Activated naive CD4-positive, alpha-beta T cell treated with anti-CD3 and anti-CD28 coated beads, Interleukin-2, amount 10 ng/mL, durations not matched to agents 7 days and 5 days (primary cell): ENCODE data around the gene CLIC1.

Source experiments
- CTCF ChIA-PET: fragments of 350-600 bp; sonication (Branson Sonifier 250); formaldehyde crosslinking; loops from one replicate; lab custom pipeline; 2021; ENCODE audit warnings: antibody characterized with exemption; lab: Charles Lee
- DNase-seq: peaks from one replicate; pipeline ENCODE4 v3.0.0-alpha.2; 2020
- H3K27ac Mint-ChIP-seq: one replicate; pipeline ENCODE4 v1.8.0; 2021; ENCODE audit warnings: mild to moderate bottlenecking, moderate library complexity, mixed read lengths
- H3K27me3 Mint-ChIP-seq: one replicate; pipeline ENCODE4 v1.8.0; 2021; ENCODE audit warnings: mild to moderate bottlenecking, mixed read lengths
- H3K36me3 Mint-ChIP-seq: one replicate; pipeline ENCODE4 v1.8.0; 2021; ENCODE audit warnings: mixed read lengths
- H3K4me1 Mint-ChIP-seq: one replicate; pipeline ENCODE4 v1.8.0; 2021; ENCODE audit warnings: mixed read lengths
- H3K4me3 Mint-ChIP-seq: one replicate; pipeline ENCODE4 v1.8.0; 2021; ENCODE audit warnings: mild to moderate bottlenecking, moderate library complexity, mixed read lengths
- H3K9me3 Mint-ChIP-seq: one replicate; pipeline ENCODE4 v1.8.0; 2021; ENCODE audit warnings: mixed read lengths

The CLIC1 gene

GRCh38 chr6:31762878-31763618 is 26.7 kb upstream of the CLIC1 start:
- H3K9me3 Mint-ChIP-seq, result no peaks in the 10 kb centered on the region
- H3K36me3 Mint-ChIP-seq, result peaks cover 41% of the 10 kb centered on the region
- CTCF ChIA-PET, result no interaction called here
- H3K4me3 Mint-ChIP-seq, result no peak overlapping the region
- peaks cover 23% of the 10 kb centered on the region for H3K4me1 Mint-ChIP-seq
- no peak for DNase-seq
- no peaks in the 10 kb centered on the region for H3K27me3 Mint-ChIP-seq
- no peak overlapping the region for H3K27ac Mint-ChIP-seq

GRCh38 chr6:31762356-31762755 is 26.0 kb upstream of the CLIC1 start, which contains the start of gene SAPCD1:
Gene SAPCD1 (plus strand): TSS chr6:31762656. CDS start chr6:31763055, 399 bp downstream.
- Mint-ChIP-seq H3K27me3 (no peaks in the 10 kb centered on the region), H3K9me3 (no peaks in the 10 kb centered on the region), H3K27ac (no peak within 1 kb of the TSS), H3K4me1 (peaks cover 20% of the 10 kb centered on the region), H3K4me3 (no peak within 1 kb of the TSS), H3K36me3 (peaks cover 43% of the 10 kb centered on the region)
- CTCF ChIA-PET, result no interaction called here
- no peak for DNase-seq

GRCh38 chr6:31761343-31761742 is 25.0 kb upstream of the CLIC1 start:
- Mint-ChIP-seq H3K9me3 (no peaks in the 10 kb centered on the region), H3K27ac (no peak overlapping the region), H3K36me3 (peaks cover 43% of the 10 kb centered on the region), H3K4me1 (peaks cover 20% of the 10 kb centered on the region), H3K4me3 (no peak overlapping the region), H3K27me3 (no peaks in the 10 kb centered on the region)
- CTCF ChIA-PET, result interaction anchor here (3.1 kb wide), 1 partner anchor 8 kb away, joined by 16 read pairs; no protein-coding TSS in a partner anchor
- no peak for DNase-seq

- Mint-ChIP-seq H3K9me3 (no peaks in the 10 kb centered on the region), H3K27me3 (no peaks in the 10 kb centered on the region), H3K27ac (no peak overlapping the region), H3K4me1 (peaks cover 20% of the 10 kb centered on the region), H3K36me3 (peaks cover 43% of the 10 kb centered on the region), H3K4me3 (no peak overlapping the region)
- CTCF ChIA-PET, result interaction anchor here (3.1 kb wide), 1 partner anchor 9 kb away, joined by 16 read pairs; no protein-coding TSS in a partner anchor
- no peak for DNase-seq
Observed at GRCh38 chr6:31760790-31761189, 24.5 kb upstream of the CLIC1 start.

- no peak overlapping the region for H3K27ac Mint-ChIP-seq
- no peak for DNase-seq
- peaks cover 4% of the 10 kb centered on the region for H3K4me1 Mint-ChIP-seq
- peaks cover 34% of the 10 kb centered on the region for H3K36me3 Mint-ChIP-seq
- CTCF ChIA-PET, result interaction anchor here (3.1 kb wide), 1 partner anchor 11 kb away, joined by 16 read pairs; no protein-coding TSS in a partner anchor
- no peaks in the 10 kb centered on the region for H3K27me3 Mint-ChIP-seq
- no peak overlapping the region for H3K4me3 Mint-ChIP-seq
- no peaks in the 10 kb centered on the region for H3K9me3 Mint-ChIP-seq
Observed at GRCh38 chr6:31758281-31758680, 22.0 kb upstream of the CLIC1 start.

- no peak for DNase-seq
- no peaks in the 10 kb centered on the region for H3K9me3 Mint-ChIP-seq
- no peaks in the 10 kb centered on the region for H3K27me3 Mint-ChIP-seq
- peaks cover 8% of the 10 kb centered on the region for H3K36me3 Mint-ChIP-seq
- no peaks in the 10 kb centered on the region for H3K4me1 Mint-ChIP-seq
- no peak overlapping the region for H3K4me3 Mint-ChIP-seq
- no peak overlapping the region for H3K27ac Mint-ChIP-seq
- CTCF ChIA-PET, result interaction anchor here (0.8 to 0.9 kb wide), 2 partner anchors 9 to 37 kb away, joined by 3 read pairs; no protein-coding TSS in a partner anchor
Observed at GRCh38 chr6:31752739-31753319, 16.5 kb upstream of the CLIC1 start.

- Mint-ChIP-seq H3K9me3 (no peaks in the 10 kb centered on the region), H3K27ac (peak overlapping the region; percentile 12), H3K27me3 (no peaks in the 10 kb centered on the region), H3K4me1 (no peaks in the 10 kb centered on the region), H3K36me3 (peaks cover 14% of the 10 kb centered on the region), H3K4me3 (no peak overlapping the region)
- no peak for DNase-seq
- CTCF ChIA-PET, result no interaction called here
Observed at GRCh38 chr6:31750411-31751022, 14.2 kb upstream of the CLIC1 start.

- H3K9me3 Mint-ChIP-seq, result no peaks in the 10 kb centered on the region
- H3K4me3 Mint-ChIP-seq, result no peak overlapping the region
- H3K27ac Mint-ChIP-seq, result peak overlapping the region; percentile 50
- H3K4me1 Mint-ChIP-seq, result no peaks in the 10 kb centered on the region
- peaks cover 18% of the 10 kb centered on the region for H3K36me3 Mint-ChIP-seq
- H3K27me3 Mint-ChIP-seq, result no peaks in the 10 kb centered on the region
- no peak for DNase-seq
- CTCF ChIA-PET, result interaction anchor here (0.6 kb wide), 1 partner anchor 45 kb away, joined by 3 read pairs; no protein-coding TSS in a partner anchor
Observed at GRCh38 chr6:31749301-31750036, 13.1 kb upstream of the CLIC1 start.

GRCh38 chr6:31744422-31744821 is 8.1 kb upstream of the CLIC1 start:
- Mint-ChIP-seq H3K4me1 (peaks cover 23% of the 10 kb centered on the region), H3K36me3 (peaks cover 44% of the 10 kb centered on the region)

GRCh38 chr6:31742894-31743293 is 6.6 kb upstream of the CLIC1 start:
- H3K9me3 Mint-ChIP-seq, result no peaks in the 10 kb centered on the region
- H3K4me1 Mint-ChIP-seq, result peaks cover 39% of the 10 kb centered on the region
- no peak for DNase-seq
- peaks cover 39% of the 10 kb centered on the region for H3K36me3 Mint-ChIP-seq
- peaks cover 5% of the 10 kb centered on the region for H3K27me3 Mint-ChIP-seq
- H3K27ac Mint-ChIP-seq, result no peak overlapping the region
- no peak overlapping the region for H3K4me3 Mint-ChIP-seq
- CTCF ChIA-PET, result interaction anchor here (1.1 to 1.4 kb wide), 2 partner anchors 27 to 53 kb away, joined by 3 to 4 read pairs; partner anchors contain the start of gene VARS1

More at GRCh38 chr6:31744422-31744821, 8.1 kb upstream of the CLIC1 start:
- DNase-seq, result no peak
- H3K9me3 Mint-ChIP-seq, result no peaks in the 10 kb centered on the region
- H3K4me3 Mint-ChIP-seq, result no peak overlapping the region
- peak overlapping the region; percentile 1 for H3K27ac Mint-ChIP-seq
- peaks cover 5% of the 10 kb centered on the region for H3K27me3 Mint-ChIP-seq
- CTCF ChIA-PET, result interaction anchor here (0.6 to 3.3 kb wide), 2 partner anchors 9 to 25 kb away, joined by 3 to 9 read pairs; no protein-coding TSS in a partner anchor

GRCh38 chr6:31741815-31742214 is 5.5 kb upstream of the CLIC1 start:
- peak overlapping the region; percentile 100 for H3K4me3 Mint-ChIP-seq
- peaks cover 49% of the 10 kb centered on the region for H3K4me1 Mint-ChIP-seq
- DNase-seq, result no peak
- no peaks in the 10 kb centered on the region for H3K9me3 Mint-ChIP-seq
- H3K27ac Mint-ChIP-seq, result peak overlapping the region; percentile 51
- H3K36me3 Mint-ChIP-seq, result peaks cover 32% of the 10 kb centered on the region
- peaks cover 5% of the 10 kb centered on the region for H3K27me3 Mint-ChIP-seq
- CTCF ChIA-PET, result interaction anchor here (2.5 kb wide), 1 partner anchor 28 kb away, joined by 13 read pairs; no protein-coding TSS in a partner anchor

GRCh38 chr6:31740397-31741223 is 4.3 kb upstream of the CLIC1 start:
- peaks cover 5% of the 10 kb centered on the region for H3K27me3 Mint-ChIP-seq
- H3K4me3 Mint-ChIP-seq, result peak overlapping the region; percentile 100
- CTCF ChIA-PET, result interaction anchor here (0.7 to 2.7 kb wide), 7 partner anchors 7 to 190 kb away, joined by 3 to 13 read pairs (median 3); partner anchors contain the start of gene DDAH2
- peaks cover 38% of the 10 kb centered on the region for H3K36me3 Mint-ChIP-seq
- H3K9me3 Mint-ChIP-seq, result no peaks in the 10 kb centered on the region
- H3K27ac Mint-ChIP-seq, result peak overlapping the region; percentile 93
- H3K4me1 Mint-ChIP-seq, result peaks cover 52% of the 10 kb centered on the region
- no peak for DNase-seq
